ENCODE data around the gene RPL11. TPM values are rescaled to one million over a fixed set of nuclear protein-coding genes. Genes with fewer than 3 reads are reported as not detected.

Gene RPL11
- total and polyA plus RNA-seq, 2 experiments from 2014 or later: 444 to 555 TPM

DNA sequence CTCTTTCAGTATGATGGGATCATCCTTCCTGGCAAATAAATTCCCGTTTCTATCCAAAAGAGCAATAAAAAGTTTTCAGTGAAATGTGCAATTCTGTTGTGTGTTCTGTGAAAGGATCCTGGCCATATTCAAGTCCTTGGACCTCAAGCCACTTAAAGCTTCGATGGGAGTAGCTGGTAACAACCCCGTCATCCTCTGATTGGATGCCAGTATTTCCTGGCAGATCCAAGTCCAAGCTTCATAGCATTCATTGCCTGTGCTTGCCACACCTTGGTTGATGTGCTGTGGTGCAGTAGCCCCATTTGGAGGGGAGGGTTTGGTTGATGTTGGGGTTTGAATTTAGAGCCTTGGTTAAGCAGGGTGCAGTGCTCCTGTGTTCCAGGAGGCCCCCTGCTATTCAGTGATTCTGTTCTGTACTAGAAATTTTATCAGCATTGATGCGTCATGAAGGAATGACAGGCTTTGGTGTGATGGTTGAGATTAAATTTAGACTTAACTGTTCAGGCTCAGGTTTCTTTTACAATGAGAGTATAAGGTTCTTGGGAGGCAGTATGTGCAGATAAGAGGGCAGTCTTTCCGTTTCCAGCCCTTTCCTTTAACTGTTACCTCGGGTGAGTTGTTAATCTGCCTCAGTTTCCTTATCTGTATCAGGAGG is 4.9 kb downstream of the RPL11 start:
- 0 out of 2 replicates have a peak overlapping the region, but pooled peaks have one; percentile 11 for H3K9ac ChIP-seq
- DNase-seq: peak; percentile 52
- peaks cover 99% of the 10 kb centered on the region for H3K79me2 ChIP-seq (ENCODE audit: insufficient read depth)
- H3K4me2 ChIP-seq (ENCODE audit: unreplicated experiment): peak overlapping the region; percentile 45
- H3K9me2 ChIP-seq (ENCODE audit: insufficient read depth): no peaks in the 10 kb centered on the region
- H3F3A ChIP-seq (ENCODE audit: insufficient read depth): peaks cover 58% of the 10 kb centered on the region
- TF ChIP-seq EZH2phosphoT487 (IDR thresholded peaks at IDR 0.05; ENCODE audit: insufficient read depth, low read depth) (no peak), EZH2 (IDR thresholded peaks at IDR 0.05; ENCODE audit: insufficient read depth, poor library complexity, severe bottlenecking) (no peak)
- H3K4me3 ChIP-seq: no peak overlapping the region
- no peaks in the 10 kb centered on the region for H3K27me3 ChIP-seq (replicated peaks; ENCODE audit: insufficient read depth)
- peaks cover 52% of the 10 kb centered on the region for H3K4me1 ChIP-seq (ENCODE audit: insufficient read depth)
- peaks cover 87% of the 10 kb centered on the region for H3K36me3 ChIP-seq (ENCODE audit: low read depth)
- H3K27ac ChIP-seq: peak overlapping the region; percentile 43
- H4K20me1 ChIP-seq (ENCODE audit: insufficient read depth): peaks cover 33% of the 10 kb centered on the region
- in situ Hi-C loops (cut with MboI): no loop called here
- no peak overlapping the region for H2AFZ ChIP-seq
- no peaks in the 10 kb centered on the region for H3K9me3 ChIP-seq (ENCODE audit: low read depth)
- WGBS, 2 experiments (ENCODE audit: low coverage in 1 of 2, low lambda C conversion rate in 2 of 2, missing lambda C conversion rate in 2 of 2): 33 to 36% methylated on average over 6 of the region's 6 CpGs

- peaks cover 28% of the 10 kb centered on the region for H4K20me1 ChIP-seq (ENCODE audit: insufficient read depth)
- peaks cover 43% of the 10 kb centered on the region for H3K4me1 ChIP-seq (ENCODE audit: insufficient read depth)
- no peak overlapping the region for H3K9ac ChIP-seq
- DNase-seq: no peak
- H3K79me2 ChIP-seq (ENCODE audit: insufficient read depth): peaks cover 99% of the 10 kb centered on the region
- no peaks in the 10 kb centered on the region for H3K9me2 ChIP-seq (ENCODE audit: insufficient read depth)
- in situ Hi-C loops (cut with MboI): no loop called here
- 0 out of 2 replicates have a peak overlapping the region, but pooled peaks have one; percentile 0 for H3K27ac ChIP-seq
- WGBS, 2 experiments (ENCODE audit: low coverage in 1 of 2, low lambda C conversion rate in 2 of 2, missing lambda C conversion rate in 2 of 2): 79 to 91% methylated on average over 5 of the region's 5 CpGs
- no peak for TF ChIP-seq EZH2phosphoT487 (IDR thresholded peaks at IDR 0.05; ENCODE audit: insufficient read depth, low read depth)
- no peak for TF ChIP-seq EZH2 (IDR thresholded peaks at IDR 0.05; ENCODE audit: insufficient read depth, poor library complexity, severe bottlenecking)
- peaks cover 60% of the 10 kb centered on the region for H3F3A ChIP-seq (ENCODE audit: insufficient read depth)
- no peak overlapping the region for H2AFZ ChIP-seq
- H3K9me3 ChIP-seq (ENCODE audit: low read depth): no peaks in the 10 kb centered on the region
- no peak overlapping the region for H3K4me3 ChIP-seq
- H3K36me3 ChIP-seq (ENCODE audit: low read depth): peaks cover 93% of the 10 kb centered on the region
- no peaks in the 10 kb centered on the region for H3K27me3 ChIP-seq (replicated peaks; ENCODE audit: insufficient read depth)
- no peak overlapping the region for H3K4me2 ChIP-seq (ENCODE audit: unreplicated experiment)
Measured at GRCh38 chr1:23698466-23698865, 6.9 kb downstream of the RPL11 start.

DNA sequence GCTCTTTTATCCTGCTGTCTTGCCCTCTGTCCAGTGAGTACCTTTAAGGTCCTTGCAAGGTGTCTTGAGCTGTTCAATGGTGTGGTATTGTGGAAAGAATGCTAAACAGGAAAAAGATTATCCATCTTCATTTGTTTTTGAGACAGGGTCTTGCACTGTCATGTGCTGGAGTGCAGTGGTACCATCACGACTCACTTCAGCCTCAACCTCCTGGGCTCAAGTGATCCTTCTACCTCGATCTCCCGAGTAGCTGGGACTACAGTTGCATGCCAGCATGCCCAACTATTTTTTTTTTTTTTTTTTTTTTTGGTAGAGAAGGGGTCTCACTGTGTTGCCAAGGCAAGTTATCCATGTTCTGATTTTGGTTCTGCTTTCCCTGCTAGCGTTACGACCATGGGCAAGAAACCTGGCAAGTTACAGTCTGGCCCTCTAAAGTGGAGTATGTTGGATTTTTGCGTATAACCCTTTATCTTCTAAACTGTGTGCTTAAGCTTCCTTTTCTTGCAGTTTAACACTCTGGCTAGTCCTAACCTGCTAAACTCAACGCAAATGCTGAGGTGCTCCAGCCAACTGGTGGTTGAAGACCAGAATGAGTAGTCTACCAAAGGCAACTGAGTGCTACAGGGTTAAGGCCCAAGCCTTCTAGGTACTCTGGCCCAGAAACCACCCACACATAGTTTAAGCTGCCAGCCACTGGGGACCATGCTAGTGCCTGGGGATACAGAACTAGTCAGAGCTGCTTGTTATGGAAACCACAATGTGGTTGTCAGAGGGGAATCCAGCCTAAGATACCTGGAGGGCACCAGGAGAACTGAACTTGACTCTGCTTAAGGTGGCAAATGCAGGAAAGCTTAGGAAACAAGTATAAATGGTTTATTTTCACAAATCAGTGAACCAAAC is 7.9 kb downstream of the RPL11 start:
- Histone ChIP-seq H3K9me3 (ENCODE audit: low read depth) (no peaks in the 10 kb centered on the region), H3K4me3 (no peak overlapping the region), H2AFZ (no peak overlapping the region), H4K20me1 (ENCODE audit: insufficient read depth) (peaks cover 22% of the 10 kb centered on the region; the same call in 1 of the 2 replicates), H3K27me3 (replicated peaks; ENCODE audit: insufficient read depth) (no peaks in the 10 kb centered on the region), H3K79me2 (ENCODE audit: insufficient read depth) (peaks cover 97% of the 10 kb centered on the region), H3K27ac (peak overlapping the region; percentile 10; the same call in 1 of the 2 replicates), H3F3A (ENCODE audit: insufficient read depth) (peaks cover 51% of the 10 kb centered on the region), H3K4me1 (ENCODE audit: insufficient read depth) (peaks cover 33% of the 10 kb centered on the region), H3K9ac (no peak overlapping the region), H3K36me3 (ENCODE audit: low read depth) (peaks cover 84% of the 10 kb centered on the region), H3K4me2 (ENCODE audit: unreplicated experiment) (no peak overlapping the region), H3K9me2 (ENCODE audit: insufficient read depth) (no peaks in the 10 kb centered on the region)
- WGBS, 2 experiments (ENCODE audit: low coverage in 1 of 2, low lambda C conversion rate in 2 of 2, missing lambda C conversion rate in 2 of 2): 58 to 62% methylated on average over 7 of the region's 7 CpGs
- DNase-seq: peak; percentile 68
- in situ Hi-C loops (cut with MboI): no loop called here
- TF ChIP-seq EZH2phosphoT487 (IDR thresholded peaks at IDR 0.05; ENCODE audit: insufficient read depth, low read depth): no peak
- TF ChIP-seq EZH2 (IDR thresholded peaks at IDR 0.05; ENCODE audit: insufficient read depth, poor library complexity, severe bottlenecking): no peak

DNA sequence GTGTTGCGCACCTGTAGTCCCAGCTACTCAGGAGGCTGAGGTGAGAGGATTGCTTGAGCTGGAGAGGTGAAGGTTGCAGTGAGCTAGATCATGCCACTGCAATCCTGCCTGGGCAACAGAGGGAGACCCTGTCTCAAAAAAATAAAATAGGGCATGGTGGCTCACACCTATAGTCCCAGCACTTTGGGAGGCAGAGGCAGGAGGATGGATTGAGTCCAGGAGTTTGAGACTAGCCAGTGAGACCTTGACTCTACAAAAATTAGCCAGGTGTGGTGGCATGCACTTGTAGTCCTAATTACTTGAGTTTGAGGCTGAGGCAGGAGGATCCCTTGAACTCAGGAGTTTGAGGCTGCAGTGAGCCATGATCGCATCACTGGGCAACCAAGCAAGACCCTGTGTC is 9.7 kb downstream of the RPL11 start:
- no peak overlapping the region for H2AFZ ChIP-seq
- peaks cover 10% of the 10 kb centered on the region; the same call in 1 of the 2 replicates for H4K20me1 ChIP-seq (ENCODE audit: insufficient read depth)
- no peak overlapping the region for H3K9ac ChIP-seq
- DNase-seq: no peak
- H3K9me3 ChIP-seq (ENCODE audit: low read depth): no peaks in the 10 kb centered on the region
- no peaks in the 10 kb centered on the region for H3K27me3 ChIP-seq (replicated peaks; ENCODE audit: insufficient read depth)
- peaks cover 97% of the 10 kb centered on the region for H3K79me2 ChIP-seq (ENCODE audit: insufficient read depth)
- WGBS, 2 experiments (ENCODE audit: low coverage in 1 of 2, low lambda C conversion rate in 2 of 2, missing lambda C conversion rate in 2 of 2): 71 to 73% methylated on average over 2 of the region's 2 CpGs
- H3F3A ChIP-seq (ENCODE audit: insufficient read depth): peaks cover 34% of the 10 kb centered on the region
- TF ChIP-seq EZH2 (IDR thresholded peaks at IDR 0.05; ENCODE audit: insufficient read depth, poor library complexity, severe bottlenecking) (no peak), EZH2phosphoT487 (IDR thresholded peaks at IDR 0.05; ENCODE audit: insufficient read depth, low read depth) (no peak)
- no peak overlapping the region for H3K4me3 ChIP-seq
- in situ Hi-C loops (cut with MboI): no loop called here
- H3K4me1 ChIP-seq (ENCODE audit: insufficient read depth): peaks cover 16% of the 10 kb centered on the region; the same call in 1 of the 2 replicates
- no peak overlapping the region for H3K27ac ChIP-seq
- H3K9me2 ChIP-seq (ENCODE audit: insufficient read depth): no peaks in the 10 kb centered on the region
- H3K36me3 ChIP-seq (ENCODE audit: low read depth): peaks cover 76% of the 10 kb centered on the region
- H3K4me2 ChIP-seq (ENCODE audit: unreplicated experiment): no peak overlapping the region
